Fibroblast of skin of left quadriceps (primary cell): Measurements from ENCODE around the gene KRTAP10-2.
"Not testable (repeated sequence)": the region's sequence is repeated elsewhere in the genome, so short reads cannot be mapped to it uniquely, and the experiment has no call there.

Source experiments
- DNase-seq, 2 experiments: peaks; one replicate each; pipeline ENCODE4 v3.0.0-alpha.2; 2013; ENCODE audit warnings: low read depth in 2 of 2

KRTAP10-2 gene

GRCh38 chr21:44514218-44514520 lies 37.1 kb downstream of the KRTAP10-2 start:
- no peak for DNase-seq

- DNase-seq = no peak
Observed at GRCh38 chr21:44513389-44514217, 37.7 kb downstream of the KRTAP10-2 start.

GRCh38 chr21:44512496-44513388 lies 38.6 kb downstream of the KRTAP10-2 start:
- DNase-seq = no peak

GRCh38 chr21:44511938-44512275 lies 39.4 kb downstream of the KRTAP10-2 start:
- no peak for DNase-seq

GRCh38 chr21:44511219-44511937 lies 39.9 kb downstream of the KRTAP10-2 start:
- DNase-seq = no peak

GRCh38 chr21:44510508-44511218 lies 40.6 kb downstream of the KRTAP10-2 start:
- peak in 1 of 2 experiments; percentile 3 for DNase-seq

GRCh38 chr21:44510109-44510507 lies 41.2 kb downstream of the KRTAP10-2 start:
- no peak for DNase-seq

- DNase-seq = no peak
Observed at GRCh38 chr21:44509539-44509938, 41.8 kb downstream of the KRTAP10-2 start.

- DNase-seq = no peak
Observed at GRCh38 chr21:44508711-44509445, 42.4 kb downstream of the KRTAP10-2 start.

GRCh38 chr21:44508426-44508710 lies 42.9 kb downstream of the KRTAP10-2 start:
- DNase-seq = no peak

GRCh38 chr21:44507673-44508425 lies 43.5 kb downstream of the KRTAP10-2 start:
- no peak for DNase-seq

GRCh38 chr21:44506279-44507255 lies 44.7 kb downstream of the KRTAP10-2 start:
- no peak for DNase-seq

GRCh38 chr21:44505673-44506278 lies 45.5 kb downstream of the KRTAP10-2 start:
- no peak for DNase-seq

- DNase-seq = no peak
Observed at GRCh38 chr21:44503901-44504399, 47.4 kb downstream of the KRTAP10-2 start.

- not testable (repeated sequence) for DNase-seq
Observed at GRCh38 chr21:44503006-44503889, 48.1 kb downstream of the KRTAP10-2 start.

GRCh38 chr21:44502171-44502958 lies 48.9 kb downstream of the KRTAP10-2 start:
- DNase-seq = no peak
